GM21390 (cell line): ENCODE data around the gene PTPRJ.
"Not testable (repeated sequence)": the region's sequence is repeated elsewhere in the genome, so short reads cannot be mapped to it uniquely, and the experiment has no call there.

Experiments
- ATAC-seq: cut with Tn5 transposase; IDR thresholded peaks from one replicate; pipeline ENCODE4 v1.9.1; 2021; ENCODE audit not compliant: unreplicated experiment

The PTPRJ gene

GRCh38 chr11:48184452-48184851 is 204.1 kb downstream of the PTPRJ start:
- ATAC-seq, result no peak

DNA sequence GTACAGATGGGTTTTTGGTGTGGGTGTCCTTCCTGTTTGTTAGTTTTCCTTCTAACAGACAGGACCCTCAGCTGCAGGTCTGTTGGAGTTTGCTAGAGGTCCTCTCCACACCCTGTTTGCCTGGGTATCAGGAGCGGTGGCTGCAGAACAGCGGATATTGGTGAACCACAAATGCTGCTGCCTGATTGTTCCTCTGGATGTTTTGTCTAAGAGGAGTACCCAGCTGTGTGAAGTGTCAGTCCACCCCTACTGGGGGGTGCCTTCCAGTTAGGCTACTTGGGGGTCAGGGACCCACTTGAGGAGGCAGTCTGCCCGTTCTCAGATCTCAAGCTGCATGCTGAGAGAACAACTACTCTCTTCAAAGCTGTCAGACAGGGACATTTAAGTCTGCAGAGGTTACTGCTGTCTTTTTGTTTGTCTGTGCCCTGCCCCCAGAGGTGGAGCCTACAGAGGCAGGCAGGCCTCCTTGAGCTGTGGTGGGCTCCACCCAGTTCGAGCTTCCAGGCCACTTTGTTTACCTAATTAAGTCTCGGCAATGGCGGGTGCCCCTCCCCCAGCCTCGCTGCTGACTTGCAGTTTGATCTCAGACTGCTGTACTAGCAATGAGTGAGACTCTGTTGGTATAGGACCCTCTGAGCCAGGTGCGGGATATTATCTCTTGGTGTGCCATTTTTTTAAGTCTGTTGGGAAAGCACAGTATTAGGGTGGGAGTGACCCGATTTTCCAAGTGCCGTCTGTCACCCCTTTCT is 210.7 kb downstream of the PTPRJ start:
- ATAC-seq, result not testable (repeated sequence)

GRCh38 chr11:48193876-48194275 is 213.5 kb downstream of the PTPRJ start:
- ATAC-seq, result no peak

DNA sequence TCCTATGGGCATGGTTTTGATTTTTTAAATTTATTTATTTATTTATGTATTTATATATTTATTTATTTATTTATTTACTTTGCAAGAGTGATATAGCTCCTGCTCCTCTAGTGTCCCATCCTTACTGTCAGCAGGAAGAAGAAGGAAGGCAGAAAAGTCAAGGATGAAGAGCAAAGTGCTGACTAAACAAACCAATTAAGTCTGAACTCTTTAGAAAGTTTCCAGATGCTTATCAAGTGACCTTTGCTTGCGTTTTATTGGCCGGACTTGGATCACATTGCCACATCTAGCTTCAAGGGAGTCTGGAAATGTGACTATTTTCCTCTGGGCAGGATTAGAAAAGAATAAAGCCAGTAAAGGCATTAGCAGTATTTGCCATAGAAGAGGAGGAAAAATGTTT is 227.5 kb downstream of the PTPRJ start:
- ATAC-seq, result no peak

DNA sequence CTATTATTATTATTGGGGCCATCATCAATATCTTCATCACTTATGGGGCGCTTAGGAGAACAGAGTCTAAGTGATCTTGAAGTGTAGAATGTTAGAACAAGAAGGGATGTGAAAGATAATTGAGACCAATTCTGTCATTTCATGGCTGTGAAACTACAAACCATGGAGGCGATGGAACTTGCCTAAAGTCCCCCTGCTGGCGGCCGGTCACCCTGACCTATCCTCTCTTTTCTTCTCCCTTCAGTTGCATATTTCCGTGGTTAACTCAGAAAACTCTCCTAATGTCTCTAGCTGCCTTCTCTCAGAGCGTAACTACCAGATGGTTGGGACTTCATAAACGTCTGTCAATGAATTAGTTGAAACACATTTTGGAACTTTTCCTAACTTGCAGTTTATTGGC is 229.7 kb downstream of the PTPRJ start:
- ATAC-seq, result no peak

- no peak for ATAC-seq
Measured at GRCh38 chr11:48216510-48216909, 236.2 kb downstream of the PTPRJ start, which contains the start of gene OR4B1. Gene OR4B1, plus strand, starts transcription at chr11:48216810. Its CDS starts 0 bp downstream, at chr11:48216810.
